ENCODE data around the gene HCFC2. TPM values are rescaled to one million over a fixed set of nuclear protein-coding genes. Genes with fewer than 3 reads are reported as not detected.
A peak's percentile ranks its signal among the peaks of the same experiment; 100 is the strongest.

Gene HCFC2
- polyA plus RNA-seq, 1 of the 3 experiments (the other 2 are of a cell fraction) = 5.2 TPM

- no peaks in the 10 kb centered on the region for H3K27me3 ChIP-seq (ENCODE audit: insufficient read depth)
- peak overlapping the region in 1 of 2 experiments; percentile 83; a peak in 2 of 4 replicates for H3K27ac ChIP-seq (ENCODE audit: low read depth in 2 of 2, low read length in 1 of 2)
- POLR2A ChIA-PET = interaction anchor here (0.9 to 1.2 kb wide), 2 partner anchors 166 to 202 kb away, joined by 4 to 5 read pairs; partner anchors contain the start of gene TDG
- 95% methylated on average over 4 of the region's 4 CpGs for WGBS (ENCODE audit: low lambda C conversion rate)
- CTCF ChIA-PET = interaction anchor here (0.7 to 1.5 kb wide), 2 partner anchors 23 to 169 kb away, joined by 3 to 7 read pairs; no protein-coding TSS in a partner anchor
- H3K9me2 ChIP-seq = no peaks in the 10 kb centered on the region
- H3F3A ChIP-seq (replicated peaks; ENCODE audit: insufficient read depth) = peaks cover 6% of the 10 kb centered on the region
- no peaks in the 10 kb centered on the region for H4K20me1 ChIP-seq (ENCODE audit: insufficient read depth)
- no peak overlapping the region for H3K4me3 ChIP-seq (ENCODE audit: low read depth in 2 of 2, low read length in 1 of 2)
- no peak overlapping the region for H2AFZ ChIP-seq (ENCODE audit: low read depth)
- no peak overlapping the region for H3K4me2 ChIP-seq
- peaks cover 32 to 35% of the 10 kb centered on the region in 2 experiments; a peak in 3 of 4 replicates for H3K4me1 ChIP-seq (ENCODE audit: control insufficient read depth in 1 of 2, insufficient read depth in 2 of 2, low read depth in 1 of 2, low read length in 1 of 2)
- no peaks in the 10 kb centered on the region for H3K9me3 ChIP-seq
- TF ChIP-seq RCOR1 (IDR thresholded peaks at IDR 0.05; ENCODE audit: low read length) (no peak), CTCF (IDR thresholded peaks at IDR 0.05) (no peak), PBX3 (IDR thresholded peaks at IDR 0.05) (no peak), REST (IDR thresholded peaks at IDR 0.05; ENCODE audit: low read depth, low read length) (no peak)
- peaks cover 54 to 55% of the 10 kb centered on the region in 2 experiments for H3K36me3 ChIP-seq (replicated peaks in 1 of 2; ENCODE audit: control insufficient read depth in 1 of 2, insufficient read depth in 2 of 2, low read length in 1 of 2)
- H3K79me2 ChIP-seq (ENCODE audit: insufficient read depth) = peaks cover 75% of the 10 kb centered on the region
- DNase-seq = no peak
- no peak overlapping the region for H3K9ac ChIP-seq
Measured at GRCh38 chr12:104131609-104132008, 67.3 kb downstream of the HCFC2 start.

GRCh38 chr12:104132351-104132956 is 68.1 kb downstream of the HCFC2 start:
- ChIA-PET CTCF (interaction anchor here (1.5 to 1.7 kb wide), 2 partner anchors 23 kb away, joined by 6 to 7 read pairs; no protein-coding TSS in a partner anchor), POLR2A (interaction anchor here (0.9 to 1.2 kb wide), 2 partner anchors 167 to 203 kb away, joined by 4 to 5 read pairs; partner anchors contain the start of gene TDG)
- H2AFZ ChIP-seq (ENCODE audit: low read depth) = no peak overlapping the region
- DNase-seq = peak; percentile 62
- no peaks in the 10 kb centered on the region for H4K20me1 ChIP-seq (ENCODE audit: insufficient read depth)
- WGBS (ENCODE audit: low lambda C conversion rate) = 56% methylated on average over 7 of the region's 7 CpGs
- H3K4me1 ChIP-seq (ENCODE audit: control insufficient read depth in 1 of 2, insufficient read depth in 2 of 2, low read depth in 1 of 2, low read length in 1 of 2) = peaks cover 32 to 37% of the 10 kb centered on the region in 2 experiments; a peak in 3 of 4 replicates
- H3K27me3 ChIP-seq (ENCODE audit: insufficient read depth) = no peaks in the 10 kb centered on the region
- peaks cover 82% of the 10 kb centered on the region for H3K79me2 ChIP-seq (ENCODE audit: insufficient read depth)
- no peak overlapping the region for H3K4me3 ChIP-seq (ENCODE audit: low read depth in 2 of 2, low read length in 1 of 2)
- H3K27ac ChIP-seq (ENCODE audit: low read depth in 2 of 2, low read length in 1 of 2) = peak overlapping the region in 1 of 2 experiments; percentile 83; a peak in 2 of 4 replicates
- peaks cover 46 to 50% of the 10 kb centered on the region in 2 experiments for H3K36me3 ChIP-seq (replicated peaks in 1 of 2; ENCODE audit: control insufficient read depth in 1 of 2, insufficient read depth in 2 of 2, low read length in 1 of 2)
- no peak overlapping the region for H3K9ac ChIP-seq
- H3K9me2 ChIP-seq = no peaks in the 10 kb centered on the region
- H3K9me3 ChIP-seq = no peaks in the 10 kb centered on the region
- H3K4me2 ChIP-seq = 0 out of 2 replicates have a peak overlapping the region, but pooled peaks have one; percentile 18
- peaks cover 6% of the 10 kb centered on the region for H3F3A ChIP-seq (replicated peaks; ENCODE audit: insufficient read depth)
- TF ChIP-seq GABPA (IDR thresholded peaks at IDR 0.05; ENCODE audit: low read depth) (no peak), PBX3 (IDR thresholded peaks at IDR 0.05) (no peak), USF1 (IDR thresholded peaks at IDR 0.05; ENCODE audit: borderline replicate concordance, low read depth) (no peak), USF2 (IDR thresholded peaks at IDR 0.05; ENCODE audit: borderline replicate concordance, low read depth, low read length) (no peak), TCF12 (IDR thresholded peaks at IDR 0.05) (no peak), NRF1 (IDR thresholded peaks at IDR 0.05; ENCODE audit: low read depth, low read length) (no peak), FOSL2 (IDR thresholded peaks at IDR 0.05; ENCODE audit: borderline replicate concordance, low read depth) (no peak), ELF1 (IDR thresholded peaks at IDR 0.05) (no peak), TEAD4 (IDR thresholded peaks at IDR 0.05; ENCODE audit: borderline replicate concordance, insufficient read depth) (no peak), ZBTB33 (IDR thresholded peaks at IDR 0.05; ENCODE audit: borderline replicate concordance, low read depth) (no peak)
